ENCODE measurements around the gene KANSL1L.
"Not testable (repeated sequence)": the region's sequence is repeated elsewhere in the genome, so short reads cannot be mapped to it uniquely, and the experiment has no call there.

KANSL1L gene

GRCh38 chr2:210177115-210177514 is 5.9 kb upstream of the KANSL1L start:
- DNase-seq (ENCODE audit: low read depth in 2 of 2), result not testable (repeated sequence)

GRCh38 chr2:210174086-210174485 is 2.9 kb upstream of the KANSL1L start:
- DNase-seq (ENCODE audit: low read depth in 2 of 2), result no peak

DNA sequence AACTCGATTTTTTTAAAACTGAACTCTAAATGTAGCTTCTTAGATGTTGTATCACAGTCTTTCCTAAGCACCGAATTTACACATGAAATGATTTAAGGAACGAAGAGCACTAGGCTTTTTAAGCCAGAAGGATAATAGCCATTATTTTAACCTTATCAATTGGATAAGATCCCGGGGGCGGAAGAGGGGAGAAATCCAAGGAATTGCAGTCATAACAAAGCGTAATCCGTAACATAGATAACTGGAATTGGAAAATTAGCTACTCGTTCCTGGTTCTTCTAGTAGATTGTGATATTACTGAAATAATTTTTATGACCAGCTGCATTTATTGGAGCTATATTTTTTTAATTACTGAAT is 988 bp upstream of the KANSL1L start:
- DNase-seq (ENCODE audit: low read depth in 2 of 2), result no peak

DNA sequence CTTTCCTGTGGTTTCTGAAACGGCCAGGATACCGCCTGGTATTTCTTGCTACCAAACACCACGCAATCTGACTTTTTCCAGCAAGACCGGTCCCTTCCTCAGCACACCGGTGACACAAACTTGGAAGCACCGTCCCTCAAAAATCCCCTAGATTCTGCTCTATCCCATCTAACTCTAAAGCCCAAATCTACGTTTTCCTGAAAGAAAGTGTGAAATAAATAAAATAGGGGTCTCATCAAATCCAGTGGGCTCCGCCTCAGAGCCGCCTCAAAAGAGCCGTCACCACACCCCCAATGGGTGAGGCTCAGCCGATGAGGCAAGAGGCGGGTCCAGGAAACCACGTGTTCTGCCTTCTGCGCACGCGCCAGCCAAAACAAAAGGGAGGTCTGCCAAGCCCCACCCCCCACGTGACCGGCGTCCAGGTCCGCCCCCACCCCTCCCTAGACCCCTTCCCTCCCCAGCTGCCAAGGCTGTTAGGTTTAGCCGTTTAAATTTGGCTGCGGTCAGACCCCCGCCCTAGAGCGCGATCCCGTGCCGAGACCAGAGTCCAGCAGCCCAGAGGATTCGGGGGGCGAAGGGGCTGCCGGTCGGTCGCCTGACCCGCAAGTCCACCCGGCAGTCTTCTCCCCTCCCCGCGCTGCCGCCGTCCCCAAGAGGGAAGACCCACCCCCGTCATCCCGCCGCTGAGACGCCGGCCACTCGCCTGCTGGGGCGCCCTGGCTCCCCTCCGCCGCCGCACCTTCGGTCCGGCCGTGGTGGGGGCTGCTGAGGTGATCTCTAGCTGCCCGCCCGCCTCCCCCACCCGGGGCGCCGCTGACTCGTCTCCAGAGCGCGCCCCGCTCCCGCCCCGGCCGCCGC is 534 bp downstream of the KANSL1L start:
- peak; percentile 95 to 96 for DNase-seq (ENCODE audit: low read depth in 2 of 2)

- no peak for DNase-seq (ENCODE audit: low read depth in 2 of 2)
Observed at GRCh38 chr2:210170196-210170445, 1.1 kb downstream of the KANSL1L start.

DNA sequence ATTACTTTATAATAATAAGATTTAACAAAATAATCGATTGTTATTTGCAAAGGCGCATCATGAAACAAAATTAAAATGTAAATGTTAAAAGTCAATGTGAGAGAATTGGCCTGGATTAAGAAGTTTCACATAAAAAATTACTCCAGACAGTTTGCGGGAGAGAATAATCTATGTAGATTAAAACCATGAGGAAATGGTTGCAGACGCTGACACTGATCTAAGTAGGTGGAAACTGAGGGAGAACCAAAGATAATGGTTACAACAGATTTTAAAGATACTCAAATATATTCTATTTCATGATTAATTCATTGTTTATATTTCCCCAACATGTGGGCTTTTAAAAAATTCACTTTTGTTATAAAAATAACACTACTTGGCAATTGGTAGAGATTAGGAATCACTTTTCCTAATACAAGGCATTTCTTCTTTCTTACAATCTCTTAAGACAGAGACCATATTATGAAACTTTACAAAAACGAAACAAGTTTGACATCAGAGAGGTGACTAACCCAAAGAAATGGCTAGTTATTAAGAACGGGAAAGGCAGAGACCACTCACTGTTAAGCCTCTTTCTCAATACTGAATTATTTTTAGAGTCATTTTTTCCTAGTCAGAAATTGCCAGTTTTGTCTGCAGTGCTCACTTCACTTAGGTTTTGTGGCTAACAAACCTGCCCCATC is 1.6 kb downstream of the KANSL1L start:
- no peak for DNase-seq (ENCODE audit: low read depth in 2 of 2)

- DNase-seq (ENCODE audit: low read depth in 2 of 2), result no peak
Observed at GRCh38 chr2:210167227-210167626, 4.0 kb downstream of the KANSL1L start.

GRCh38 chr2:210162466-210163124 is 8.6 kb downstream of the KANSL1L start:
- no peak for DNase-seq (ENCODE audit: low read depth in 2 of 2)

GRCh38 chr2:210159059-210159458 is 12.2 kb downstream of the KANSL1L start:
- no peak for DNase-seq (ENCODE audit: low read depth in 2 of 2)

DNA sequence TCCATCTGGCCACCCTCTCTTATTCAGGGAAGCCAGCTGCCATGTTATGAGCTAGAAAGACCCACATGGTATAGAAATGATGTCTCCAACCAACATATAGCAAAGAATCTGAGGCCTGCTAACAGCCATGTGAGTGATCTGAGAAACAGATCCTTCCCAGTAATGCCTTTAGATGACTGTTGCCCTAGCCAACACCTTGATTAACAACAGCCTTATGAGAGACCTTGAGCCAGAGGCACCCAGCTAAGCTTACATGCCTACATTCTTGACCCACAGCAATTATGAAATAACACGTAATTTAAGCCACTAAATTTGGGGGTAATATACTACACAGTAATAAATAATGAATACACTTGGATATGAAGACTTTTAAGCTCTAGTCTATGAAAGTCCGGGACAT is 13.0 kb downstream of the KANSL1L start:
- DNase-seq (ENCODE audit: low read depth in 2 of 2), result no peak

- DNase-seq (ENCODE audit: low read depth in 2 of 2), result no peak
Observed at GRCh38 chr2:210157526-210157925, 13.7 kb downstream of the KANSL1L start.

- DNase-seq (ENCODE audit: low read depth in 2 of 2), result no peak
Observed at GRCh38 chr2:210147614-210148013, 23.6 kb downstream of the KANSL1L start.

DNA sequence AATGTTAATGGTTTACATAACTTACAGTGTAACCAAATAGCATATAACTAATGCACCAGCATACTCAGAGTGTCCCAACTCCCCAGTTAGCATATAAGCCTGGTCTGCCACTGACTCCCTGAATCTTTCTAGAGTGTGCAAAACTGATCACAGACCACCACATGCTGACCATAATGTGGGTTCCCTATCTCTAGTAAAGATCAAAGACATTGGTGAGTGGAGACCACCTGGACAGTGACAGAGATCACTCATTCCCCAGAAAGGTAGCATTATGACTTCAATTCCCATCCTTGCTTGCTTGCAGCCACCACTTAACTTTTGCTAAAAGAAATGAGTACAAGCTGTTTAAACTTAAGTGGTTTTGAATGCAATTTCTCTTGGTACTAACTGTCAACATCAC is 39.0 kb downstream of the KANSL1L start:
- no peak for DNase-seq (ENCODE audit: low read depth in 2 of 2)

DNA sequence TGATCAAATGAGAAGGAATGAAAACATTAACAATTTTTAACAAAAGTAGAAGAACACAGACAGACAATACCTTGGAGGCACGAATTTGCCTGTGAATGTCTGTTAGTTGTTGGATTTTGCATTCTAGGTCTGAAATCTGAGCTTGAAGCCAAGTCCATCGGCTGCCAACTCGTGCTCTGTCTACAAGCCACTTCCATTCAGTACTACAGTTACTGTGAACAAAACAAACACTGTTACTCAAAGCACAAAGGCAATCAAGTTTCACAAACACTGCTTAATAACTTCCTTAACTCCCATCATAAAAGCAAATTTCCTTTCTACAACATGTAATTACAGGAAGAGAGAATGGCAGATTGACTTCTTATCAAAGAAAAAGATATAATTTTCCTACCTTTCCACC is 42.2 kb downstream of the KANSL1L start:
- no peak for DNase-seq (ENCODE audit: low read depth in 2 of 2)

DNA sequence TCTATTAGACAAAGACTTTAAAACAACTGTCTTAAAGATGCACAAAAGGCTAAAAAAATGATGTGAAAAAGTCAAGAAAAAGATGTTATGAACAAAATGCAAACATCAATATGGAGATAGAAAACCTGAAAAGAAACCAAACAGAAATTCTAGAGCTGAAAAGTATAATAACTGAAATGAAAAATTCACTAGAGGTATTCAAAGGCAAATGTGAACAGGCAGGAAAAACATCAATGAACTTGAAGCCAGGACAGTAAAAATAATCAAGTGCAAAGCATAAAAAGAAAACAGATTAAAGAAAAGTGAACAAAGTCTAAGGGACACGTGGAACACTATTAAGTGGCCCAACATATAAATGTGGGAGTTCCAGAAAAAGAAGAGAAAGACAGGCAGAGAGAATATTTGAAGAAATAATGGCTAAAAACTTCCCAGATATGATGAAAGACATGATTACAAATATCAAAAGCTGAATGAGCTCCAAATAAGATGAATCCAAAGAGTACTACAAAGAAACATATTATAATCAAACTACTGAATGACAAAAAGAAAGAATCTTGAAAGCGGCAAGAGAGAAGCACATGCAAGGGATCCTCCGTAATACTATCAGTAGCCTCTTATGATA is 57.5 kb downstream of the KANSL1L start:
- no peak for DNase-seq (ENCODE audit: low read depth in 2 of 2)

GRCh38 chr2:210112871-210113270 is 58.3 kb downstream of the KANSL1L start:
- no peak for DNase-seq (ENCODE audit: low read depth in 2 of 2)

GRCh38 chr2:210099940-210100339 is 71.3 kb downstream of the KANSL1L start:
- DNase-seq (ENCODE audit: low read depth in 2 of 2), result no peak

DNA sequence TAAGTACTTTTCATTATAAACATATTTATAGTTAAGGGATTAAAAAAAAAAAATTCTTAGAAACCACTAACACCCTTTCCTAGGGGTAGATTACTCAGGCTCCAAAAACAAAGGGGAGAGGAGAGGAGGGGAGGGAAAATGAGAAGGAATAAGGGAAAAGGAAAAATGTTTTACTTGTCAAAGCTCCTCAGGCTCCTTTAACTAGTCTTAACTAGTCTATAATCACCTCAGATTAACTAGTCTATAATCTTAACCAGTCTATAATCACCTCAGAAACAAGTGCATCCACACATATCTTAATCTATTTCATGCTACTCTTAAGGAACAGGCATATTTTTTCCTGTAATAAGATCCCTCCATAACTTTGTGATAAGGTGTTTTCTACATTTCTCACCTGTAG is 76.4 kb downstream of the KANSL1L start:
- DNase-seq (ENCODE audit: low read depth in 2 of 2), result no peak

DNA sequence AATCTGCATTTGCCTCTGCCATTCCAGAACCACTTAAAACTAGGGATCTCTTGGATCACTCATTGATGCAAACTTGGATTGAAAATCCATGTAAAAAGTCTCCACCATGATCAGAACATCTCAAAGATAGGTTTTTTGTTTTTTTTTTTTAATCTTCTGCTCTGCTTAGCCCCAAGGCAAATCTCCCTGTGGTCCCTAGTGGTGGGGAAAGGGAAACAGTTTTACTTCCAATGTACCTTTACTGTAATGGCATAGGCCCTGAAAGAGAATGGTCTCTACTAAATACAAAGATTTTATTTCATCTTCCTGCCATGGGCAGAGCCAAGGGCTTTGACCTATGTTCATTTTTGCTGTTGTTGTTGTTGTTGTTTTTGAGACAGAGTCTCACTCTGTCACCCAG is 78.4 kb downstream of the KANSL1L start:
- no peak for DNase-seq (ENCODE audit: low read depth in 2 of 2)

DNA sequence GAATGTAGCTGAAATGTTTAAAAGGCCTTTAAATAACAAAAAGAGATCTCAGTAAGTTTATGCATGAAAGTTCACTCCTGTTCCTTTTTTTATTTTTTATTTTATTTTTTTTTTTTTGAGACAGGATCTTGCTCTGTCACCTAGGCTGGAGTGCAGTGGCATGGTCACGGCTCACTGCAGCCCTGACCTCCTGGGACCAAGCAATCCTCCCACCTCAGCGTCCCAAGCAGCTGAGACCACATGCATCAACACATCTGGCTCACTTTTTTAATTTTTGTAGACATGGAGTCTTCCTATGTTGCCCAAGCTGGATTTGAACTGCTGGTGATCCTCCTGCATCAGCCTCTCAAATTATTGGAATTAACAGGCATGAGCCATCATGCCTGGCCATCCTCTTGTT is 84.3 kb downstream of the KANSL1L start:
- DNase-seq (ENCODE audit: low read depth in 2 of 2), result no peak

DNA sequence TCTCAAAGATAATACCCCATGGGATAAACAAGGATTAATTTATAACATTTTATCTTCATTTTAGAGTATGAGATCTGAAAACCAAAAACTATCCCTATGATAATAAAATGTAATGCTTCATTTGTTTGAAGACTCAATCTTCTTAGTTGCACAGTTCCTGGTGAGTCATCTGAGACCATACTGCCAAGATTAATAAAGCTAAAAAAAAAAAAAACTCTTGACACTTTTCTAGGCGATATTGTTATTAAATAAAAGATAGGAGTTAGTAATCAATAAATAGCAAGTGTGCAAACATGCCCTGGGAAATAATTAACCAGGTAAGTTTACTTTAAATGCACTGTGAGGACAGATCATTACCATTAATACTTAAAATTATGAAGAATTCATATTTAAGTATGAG is 84.9 kb downstream of the KANSL1L start:
- DNase-seq (ENCODE audit: low read depth in 2 of 2), result no peak

DNA sequence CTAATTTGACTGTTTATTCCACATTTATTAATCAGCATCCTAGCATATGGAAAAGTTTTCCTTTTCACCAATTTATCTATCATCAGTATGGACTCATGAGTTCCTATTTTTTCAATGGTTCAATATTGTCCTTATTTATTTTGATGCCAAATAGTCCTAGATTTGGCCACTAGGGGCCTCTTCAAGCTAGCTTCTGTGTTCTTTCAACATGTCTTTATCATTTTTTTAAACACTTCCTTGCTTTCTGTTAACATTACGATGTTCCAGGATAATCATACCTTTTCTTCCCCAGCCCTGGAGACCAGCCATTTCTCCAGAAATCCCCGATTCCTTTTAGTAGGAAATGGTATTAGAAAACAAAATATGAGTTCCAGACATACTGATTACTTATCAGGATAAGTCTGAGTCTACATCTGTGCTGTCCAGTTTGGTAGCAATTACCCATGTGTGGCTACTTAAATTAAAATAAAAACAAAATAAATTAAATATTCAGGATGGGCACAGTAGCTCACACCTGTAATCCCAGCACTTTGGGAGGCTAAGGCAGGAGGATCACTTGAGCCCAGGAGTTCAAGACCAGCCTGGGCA is 98.2 kb downstream of the KANSL1L start:
- DNase-seq (ENCODE audit: low read depth in 2 of 2), result no peak

Measured in stimulated activated CD4-positive, alpha-beta T cell treated with anti-CD3 and anti-CD28 coated beads, Interleukin-12 subunit alpha, Interleukin-12 subunit beta, amount 100 ng/mL, for 24 hours (primary cell).